ENCODE data around the gene NLRX1.
"Not testable (repeated sequence)": the region's sequence is repeated elsewhere in the genome, so short reads cannot be mapped to it uniquely, and the experiment has no call there.

Gene NLRX1

GRCh38 chr11:119187123-119187892 is 18.8 kb downstream of the NLRX1 start:
- Mint-ChIP-seq H3K4me3 (no peak overlapping the region), H3K9me3 (no peaks in the 10 kb centered on the region), H3K27ac (no peak overlapping the region), H3K27me3 (no peaks in the 10 kb centered on the region), H3K4me1 (ENCODE audit: low read depth) (peaks cover 7% of the 10 kb centered on the region), H3K36me3 (ENCODE audit: low read depth) (peaks cover 5% of the 10 kb centered on the region)
- DNase-seq: no peak

- DNase-seq: no peak
- no peak overlapping the region for H3K27ac Mint-ChIP-seq
- H3K27me3 Mint-ChIP-seq: no peaks in the 10 kb centered on the region
- H3K36me3 Mint-ChIP-seq (ENCODE audit: low read depth): peaks cover under 1% of the 10 kb centered on the region
- no peak overlapping the region for H3K4me3 Mint-ChIP-seq
- no peaks in the 10 kb centered on the region for H3K9me3 Mint-ChIP-seq
- peaks cover 7% of the 10 kb centered on the region for H3K4me1 Mint-ChIP-seq (ENCODE audit: low read depth)
These were observed 19.5 kb downstream of the NLRX1 start for GRCh38 chr11:119188067-119188466.

- no peaks in the 10 kb centered on the region for H3K9me3 Mint-ChIP-seq
These were observed 20.4 kb downstream of the NLRX1 start for GRCh38 chr11:119188887-119189286.

GRCh38 chr11:119189393-119189792 is 20.9 kb downstream of the NLRX1 start:
- H3K4me3 Mint-ChIP-seq: no peak overlapping the region
- H3K27ac Mint-ChIP-seq: no peak overlapping the region
- no peak for DNase-seq
- H3K36me3 Mint-ChIP-seq (ENCODE audit: low read depth): no peaks in the 10 kb centered on the region
- H3K27me3 Mint-ChIP-seq: no peaks in the 10 kb centered on the region
- peaks cover 5% of the 10 kb centered on the region for H3K4me1 Mint-ChIP-seq (ENCODE audit: low read depth)
- H3K9me3 Mint-ChIP-seq: no peaks in the 10 kb centered on the region

More at GRCh38 chr11:119188887-119189286, 20.4 kb downstream of the NLRX1 start:
- no peaks in the 10 kb centered on the region for H3K36me3 Mint-ChIP-seq (ENCODE audit: low read depth)
- H3K27me3 Mint-ChIP-seq: no peaks in the 10 kb centered on the region
- H3K4me3 Mint-ChIP-seq: no peak overlapping the region
- no peak for DNase-seq
- H3K27ac Mint-ChIP-seq: no peak overlapping the region
- peaks cover 7% of the 10 kb centered on the region for H3K4me1 Mint-ChIP-seq (ENCODE audit: low read depth)

DNA sequence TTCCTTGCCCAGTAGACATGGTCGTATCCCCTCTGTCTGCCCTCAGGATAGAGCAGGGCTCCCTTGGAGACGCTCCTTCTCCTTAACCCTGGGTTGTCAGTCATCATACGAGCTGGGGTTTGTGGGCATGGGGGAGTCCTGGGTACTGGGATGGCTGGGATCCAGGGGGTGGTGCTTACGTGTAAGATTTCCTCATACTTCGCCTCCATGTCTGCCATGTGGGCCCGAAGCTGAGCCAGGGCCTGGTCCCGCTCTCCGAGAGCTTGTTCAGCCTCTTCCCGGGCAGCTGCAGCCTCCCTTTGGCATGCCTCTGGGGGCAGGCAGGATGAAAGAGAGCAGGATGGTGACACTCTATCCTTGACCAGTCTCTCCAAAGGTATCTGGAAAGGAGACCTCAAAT is 22.0 kb downstream of the NLRX1 start:
- H3K36me3 Mint-ChIP-seq (ENCODE audit: low read depth): no peaks in the 10 kb centered on the region
- no peaks in the 10 kb centered on the region for H3K4me1 Mint-ChIP-seq (ENCODE audit: low read depth)
- H3K27ac Mint-ChIP-seq: no peak overlapping the region
- H3K9me3 Mint-ChIP-seq: no peaks in the 10 kb centered on the region
- no peak for DNase-seq
- no peak overlapping the region for H3K4me3 Mint-ChIP-seq
- H3K27me3 Mint-ChIP-seq: no peaks in the 10 kb centered on the region

DNA sequence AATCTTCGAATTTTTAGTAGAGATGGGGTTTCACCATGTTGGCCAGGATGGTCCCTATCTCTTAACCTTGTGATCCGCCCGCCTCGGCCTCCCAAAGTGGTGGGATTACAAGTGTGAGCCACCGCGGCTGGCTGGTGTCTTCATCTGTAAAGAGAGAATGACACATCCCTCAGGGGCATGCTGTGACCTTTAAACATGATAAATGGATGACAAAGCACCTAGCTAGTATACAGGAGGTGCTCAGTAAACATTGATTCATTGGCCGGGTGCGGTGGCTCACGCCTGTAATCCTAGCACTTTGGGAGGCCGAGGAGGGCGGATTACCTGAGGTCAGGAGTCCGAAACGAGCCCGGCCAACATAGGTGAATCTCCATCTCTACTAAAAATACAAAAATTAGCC is 22.7 kb downstream of the NLRX1 start:
- not testable (repeated sequence) for H3K4me3 Mint-ChIP-seq; H3K36me3 Mint-ChIP-seq (ENCODE audit: low read depth); H3K27ac Mint-ChIP-seq; H3K27me3 Mint-ChIP-seq; H3K4me1 Mint-ChIP-seq (ENCODE audit: low read depth); H3K9me3 Mint-ChIP-seq; DNase-seq

DNA sequence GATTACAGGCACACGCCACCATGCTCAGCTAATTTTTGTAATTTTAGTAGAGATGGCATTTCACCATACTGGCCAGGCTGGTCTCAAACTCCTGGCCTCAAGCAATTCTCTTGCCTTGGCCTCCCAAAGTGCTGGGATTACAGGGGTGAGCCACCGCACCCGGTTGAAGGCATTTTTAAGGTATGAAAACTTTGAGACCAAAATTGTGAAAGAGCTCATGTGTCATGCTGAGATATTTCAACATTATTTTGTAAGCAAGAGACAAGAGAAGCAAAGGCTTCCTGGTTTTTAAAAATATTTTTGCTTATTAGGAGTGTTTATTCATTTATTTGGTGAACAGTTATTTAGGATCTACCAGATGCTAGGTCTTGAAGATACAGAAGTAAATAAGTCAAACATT is 23.6 kb downstream of the NLRX1 start:
- Mint-ChIP-seq H3K4me1 (ENCODE audit: low read depth) (peaks cover 4% of the 10 kb centered on the region), H3K27me3 (no peaks in the 10 kb centered on the region), H3K27ac (no peak overlapping the region), H3K36me3 (ENCODE audit: low read depth) (no peaks in the 10 kb centered on the region), H3K9me3 (no peaks in the 10 kb centered on the region), H3K4me3 (no peak overlapping the region)
- no peak for DNase-seq

- DNase-seq: no peak
- Mint-ChIP-seq H3K9me3 (no peaks in the 10 kb centered on the region), H3K27ac (no peak overlapping the region), H3K36me3 (ENCODE audit: low read depth) (no peaks in the 10 kb centered on the region), H3K4me1 (ENCODE audit: low read depth) (peaks cover 4% of the 10 kb centered on the region), H3K27me3 (no peaks in the 10 kb centered on the region), H3K4me3 (no peak overlapping the region)
These were observed 24.5 kb downstream of the NLRX1 start for GRCh38 chr11:119193001-119193400.

DNA sequence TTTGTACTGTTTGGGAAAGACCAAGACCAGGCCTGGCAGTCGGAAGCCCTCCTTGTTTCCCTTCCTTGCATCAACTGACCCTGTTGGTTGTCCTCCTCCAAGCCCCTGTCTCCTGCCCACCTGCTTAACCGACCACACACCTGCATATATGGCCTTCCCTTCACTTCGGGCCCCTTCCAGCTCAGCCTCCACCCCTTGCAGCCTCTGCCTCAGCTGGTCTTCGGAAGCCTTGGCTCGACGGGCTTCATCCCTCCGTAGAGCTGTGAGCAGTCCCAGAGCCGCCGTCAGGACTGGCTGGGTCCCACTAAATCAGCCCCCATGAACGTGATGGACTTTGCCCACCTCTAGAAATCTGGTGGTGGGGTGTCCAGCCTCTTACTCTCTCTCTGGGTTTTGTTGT is 25.1 kb downstream of the NLRX1 start:
- no peaks in the 10 kb centered on the region for H3K36me3 Mint-ChIP-seq (ENCODE audit: low read depth)
- no peaks in the 10 kb centered on the region for H3K27me3 Mint-ChIP-seq
- H3K4me3 Mint-ChIP-seq: no peak overlapping the region
- peaks cover 4% of the 10 kb centered on the region for H3K4me1 Mint-ChIP-seq (ENCODE audit: low read depth)
- no peak for DNase-seq
- no peaks in the 10 kb centered on the region for H3K9me3 Mint-ChIP-seq
- H3K27ac Mint-ChIP-seq: no peak overlapping the region

DNA sequence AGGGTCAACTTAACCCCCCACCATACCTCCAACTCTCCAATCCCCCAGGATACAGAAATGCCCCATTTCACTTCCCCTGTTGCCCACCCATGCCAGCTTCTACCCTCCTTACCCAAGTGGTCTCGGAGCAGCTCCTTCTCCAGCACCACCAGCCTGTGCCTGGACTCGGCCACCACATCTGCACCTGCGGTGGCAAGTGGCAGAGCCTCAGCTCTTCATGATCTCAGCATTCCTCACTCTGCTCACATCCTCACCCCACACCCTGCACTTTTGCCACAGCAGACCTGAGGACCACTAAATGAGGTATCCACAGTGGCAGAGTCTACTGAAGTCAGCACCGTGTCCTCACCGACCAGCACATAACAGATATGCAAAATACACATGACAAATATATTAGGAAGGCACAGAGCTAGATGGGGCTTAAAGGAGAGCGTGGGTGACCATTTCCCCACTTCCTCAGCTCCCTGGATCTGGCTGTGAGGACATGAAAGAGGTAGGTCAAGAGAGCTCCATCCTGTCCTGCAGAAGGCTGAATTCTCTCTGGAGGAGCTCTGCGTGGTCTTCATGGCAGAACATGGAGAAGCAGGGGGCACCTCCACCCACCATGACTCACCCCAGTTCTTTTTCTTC is 26.4 kb downstream of the NLRX1 start:
- Mint-ChIP-seq H3K4me3 (no peak overlapping the region), H3K9me3 (no peaks in the 10 kb centered on the region), H3K4me1 (ENCODE audit: low read depth) (peaks cover 4% of the 10 kb centered on the region), H3K36me3 (ENCODE audit: low read depth) (no peaks in the 10 kb centered on the region), H3K27me3 (no peaks in the 10 kb centered on the region), H3K27ac (no peak overlapping the region)
- DNase-seq: no peak

DNA sequence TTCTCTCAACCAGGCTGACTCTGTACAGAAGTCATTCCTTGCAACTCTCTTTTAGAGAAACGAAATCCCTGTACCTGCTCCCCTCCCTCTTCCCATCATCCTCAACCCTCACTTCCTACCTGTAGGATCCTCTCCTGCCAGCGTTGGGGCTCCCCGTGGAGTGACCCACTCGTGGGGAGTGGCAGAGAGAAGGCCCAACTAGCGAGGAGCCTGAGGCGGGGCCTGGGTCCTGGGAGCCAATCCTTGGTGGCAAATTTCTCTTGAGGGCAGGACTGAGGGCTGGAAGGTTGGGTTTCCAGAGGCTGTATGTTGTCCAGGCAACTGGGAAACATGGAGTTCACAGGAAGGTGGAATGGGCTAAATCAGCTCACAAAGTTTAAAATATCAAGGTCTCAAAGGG is 27.2 kb downstream of the NLRX1 start:
- Mint-ChIP-seq H3K9me3 (no peaks in the 10 kb centered on the region), H3K27ac (no peak overlapping the region), H3K4me1 (ENCODE audit: low read depth) (peaks cover 4% of the 10 kb centered on the region), H3K36me3 (ENCODE audit: low read depth) (no peaks in the 10 kb centered on the region), H3K27me3 (no peaks in the 10 kb centered on the region), H3K4me3 (no peak overlapping the region)
- DNase-seq: no peak

DNA sequence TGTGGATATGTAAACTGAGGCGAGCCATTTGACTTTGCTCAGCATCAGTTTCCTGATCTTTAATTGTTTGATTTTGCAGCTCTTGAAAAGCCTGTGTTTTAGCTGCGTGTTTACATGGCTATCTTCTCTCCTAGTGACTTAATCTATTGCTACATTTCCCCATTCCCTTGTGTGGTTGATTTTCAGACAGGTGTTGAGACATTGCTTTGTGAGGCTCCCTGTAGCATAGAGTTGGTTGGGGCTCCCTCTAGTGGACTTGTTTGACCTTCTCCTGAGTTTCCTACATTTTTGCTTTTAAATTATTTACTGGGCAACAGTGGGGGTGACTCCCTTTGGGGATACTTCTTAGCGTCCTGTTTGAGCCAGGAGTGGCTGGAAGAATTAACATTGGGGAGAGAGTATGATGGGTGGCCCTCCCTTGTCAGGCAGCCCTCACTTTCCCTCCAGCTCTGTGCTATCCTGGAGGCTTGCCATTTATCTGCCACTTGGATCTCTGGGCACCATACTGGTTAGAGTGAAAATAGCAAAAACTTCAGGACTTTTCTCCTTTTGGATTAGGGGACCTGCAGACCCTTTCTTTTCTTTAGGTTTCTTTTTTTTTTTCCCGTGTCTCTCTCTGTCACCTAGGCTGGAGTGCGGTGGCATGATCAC is 28.4 kb downstream of the NLRX1 start:
- no peaks in the 10 kb centered on the region for H3K27me3 Mint-ChIP-seq
- no peaks in the 10 kb centered on the region for H3K9me3 Mint-ChIP-seq
- no peaks in the 10 kb centered on the region for H3K36me3 Mint-ChIP-seq (ENCODE audit: low read depth)
- peaks cover 4% of the 10 kb centered on the region for H3K4me1 Mint-ChIP-seq (ENCODE audit: low read depth)
- peak; percentile 47 for DNase-seq
- H3K4me3 Mint-ChIP-seq: no peak overlapping the region
- no peak overlapping the region for H3K27ac Mint-ChIP-seq

GRCh38 chr11:119198925-119199324 is 30.4 kb downstream of the NLRX1 start:
- Mint-ChIP-seq H3K36me3 (ENCODE audit: low read depth) (no peaks in the 10 kb centered on the region), H3K4me3 (no peak overlapping the region), H3K9me3 (no peaks in the 10 kb centered on the region), H3K27me3 (no peaks in the 10 kb centered on the region), H3K27ac (no peak overlapping the region), H3K4me1 (ENCODE audit: low read depth) (peaks cover 4% of the 10 kb centered on the region)
- no peak for DNase-seq

- not testable (repeated sequence) for H3K27ac Mint-ChIP-seq; H3K36me3 Mint-ChIP-seq (ENCODE audit: low read depth); H3K27me3 Mint-ChIP-seq; H3K4me3 Mint-ChIP-seq; H3K9me3 Mint-ChIP-seq; DNase-seq
- peaks cover 11% of the 10 kb centered on the region for H3K4me1 Mint-ChIP-seq (ENCODE audit: low read depth)
These were observed 32.7 kb downstream of the NLRX1 start for GRCh38 chr11:119201236-119201635.

DNA sequence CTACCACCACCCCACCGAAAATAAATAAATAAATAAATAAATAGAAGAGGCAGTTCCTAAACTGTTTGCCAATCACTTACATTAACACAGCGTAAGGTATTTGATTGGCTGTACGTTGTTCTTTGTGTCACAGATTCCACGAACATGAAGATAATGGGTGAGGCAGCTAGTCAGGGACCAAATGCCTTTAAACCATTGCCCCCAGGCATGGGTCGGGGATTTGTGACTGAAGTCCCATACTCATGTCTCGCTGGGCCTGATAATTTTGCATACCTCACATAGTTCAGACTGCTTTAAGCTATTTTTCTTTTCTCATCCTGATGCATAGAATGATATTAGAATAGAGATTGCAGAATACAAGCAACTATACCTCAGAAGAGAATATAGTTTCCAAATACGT is 34.0 kb downstream of the NLRX1 start:
- Mint-ChIP-seq H3K4me3 (no peak overlapping the region), H3K9me3 (no peaks in the 10 kb centered on the region), H3K36me3 (ENCODE audit: low read depth) (peaks cover 7% of the 10 kb centered on the region), H3K4me1 (ENCODE audit: low read depth) (peaks cover 10% of the 10 kb centered on the region), H3K27ac (no peak overlapping the region), H3K27me3 (no peaks in the 10 kb centered on the region)
- DNase-seq: no peak

All from activated T-cell treated with anti-CD3 and anti-CD28 coated beads, Interleukin-2, amount 50 U/mL, for 24 hours (primary cell).